WTC11 (cell line): ENCODE data around the gene TAOK2. TPM values are rescaled to one million over a fixed set of nuclear protein-coding genes. Genes with fewer than 3 reads are reported as not detected.

Experiments used
- ATAC-seq: fragments of 200-7000 bp; cut with Tn5 transposase; 2 replicates; pipeline ENCODE4 v1.10.0; 2021; ENCODE audit warnings: mild to moderate bottlenecking, moderate library complexity
- CTCF ChIA-PET: fragments of 300-600 bp; sonication (Branson Sonifier 250); formaldehyde crosslinking; loops from one replicate; lab custom pipeline; 2021; ENCODE audit warnings: antibody characterized with exemption; lab: Charles Lee
- POLR2A ChIA-PET: fragments of 350-600 bp; sonication (Branson Sonifier 250); formaldehyde crosslinking; loops from one replicate; lab custom pipeline; 2021; ENCODE audit warnings: antibody characterized with exemption; lab: Charles Lee
- DNase-seq: peaks from one replicate; pipeline ENCODE4 v3.0.0; 2021; ENCODE audit warnings: low spot score
- H3K27ac Mint-ChIP-seq: 2 replicates; pipeline ENCODE4 v1.8.0; 2021; ENCODE audit warnings: mixed read lengths
- H3K27me3 Mint-ChIP-seq: 2 replicates; pipeline ENCODE4 v1.8.0; 2021; ENCODE audit warnings: low read depth, mild to moderate bottlenecking, moderate library complexity, mixed read lengths
- H3K36me3 Mint-ChIP-seq: 2 replicates; pipeline ENCODE4 v1.8.0; 2021; ENCODE audit warnings: mixed read lengths
- H3K4me1 Mint-ChIP-seq: 2 replicates; pipeline ENCODE4 v1.8.0; 2022; ENCODE audit warnings: mixed read lengths
- H3K4me3 Mint-ChIP-seq: 2 replicates; pipeline ENCODE4 v1.8.0; 2021; ENCODE audit warnings: mild to moderate bottlenecking, moderate library complexity, mixed read lengths
- H3K9me3 Mint-ChIP-seq: 2 replicates; pipeline ENCODE4 v1.8.0; 2021; ENCODE audit warnings: mixed read lengths
- AFF4 ChIP-seq: sonication (generic); formaldehyde crosslinking; IDR thresholded peaks from 2 replicates; pipeline ENCODE4 v1.8.1; 2023; ENCODE audit warnings: mild to moderate bottlenecking, missing genetic modification reagents, borderline replicate concordance
- ATF1 ChIP-seq: sonication (generic); formaldehyde crosslinking; IDR thresholded peaks from 2 replicates; pipeline ENCODE4 v1.8.1; 2023; ENCODE audit warnings: mild to moderate bottlenecking, moderate library complexity, missing genetic modification reagents
- CREM ChIP-seq: sonication (generic); formaldehyde crosslinking; IDR thresholded peaks from 2 replicates; pipeline ENCODE4 v1.8.1; 2022; ENCODE audit warnings: mild to moderate bottlenecking, missing genetic modification reagents, moderate library complexity
- GABPB1 ChIP-seq: sonication (generic); formaldehyde crosslinking; IDR thresholded peaks from 2 replicates; pipeline ENCODE4 v1.8.1; 2023; ENCODE audit warnings: mild to moderate bottlenecking, missing genetic modification reagents
- GRHL2 ChIP-seq: fragments of 250-450 bp; sonication (Bioruptor Pico); IDR thresholded peaks from 2 replicates; pipeline ENCODE4 v1.8.0; 2022; ENCODE audit warnings: mild to moderate bottlenecking, moderate library complexity; ENCODE audit not compliant: insufficient replicate concordance, severe bottlenecking
- SMAD3 ChIP-seq: sonication (generic); formaldehyde crosslinking; IDR thresholded peaks from 2 replicates; pipeline ENCODE4 v1.8.0; 2022; ENCODE audit warnings: missing genetic modification reagents, mild to moderate bottlenecking, borderline replicate concordance
- ZBTB21 ChIP-seq: sonication (generic); formaldehyde crosslinking; IDR thresholded peaks from 2 replicates; pipeline ENCODE4 v1.8.1; 2023; ENCODE audit warnings: mild to moderate bottlenecking, missing genetic modification reagents, borderline replicate concordance
- ZNF121 ChIP-seq: sonication (generic); formaldehyde crosslinking; IDR thresholded peaks from 2 replicates; pipeline ENCODE4 v1.8.0; 2023; ENCODE audit warnings: missing genetic modification reagents
- ZNF138 ChIP-seq: sonication (generic); formaldehyde crosslinking; conservative IDR thresholded peaks from 2 replicates; pipeline ENCODE4 v1.8.1; 2022; ENCODE audit warnings: mild to moderate bottlenecking, moderate library complexity, missing genetic modification reagents
- ZNF232 ChIP-seq: sonication (generic); formaldehyde crosslinking; IDR thresholded peaks from 2 replicates; pipeline ENCODE4 v1.8.0; 2022; ENCODE audit warnings: mild to moderate bottlenecking, missing genetic modification reagents
- ZNF263 ChIP-seq: sonication (generic); formaldehyde crosslinking; IDR thresholded peaks from 2 replicates; pipeline ENCODE4 v1.8.1; 2022; ENCODE audit warnings: low read depth, mild to moderate bottlenecking, moderate library complexity, missing genetic modification reagents
- ZNF416 ChIP-seq: fragments of 250-450 bp; sonication (Bioruptor Pico); IDR thresholded peaks from 2 replicates; pipeline ENCODE4 v1.9.0; 2021; ENCODE audit warnings: mild to moderate bottlenecking, inconsistent platforms
- total RNA-seq: library from RNA; stranded (reverse); gene quantifications from 3 replicates; pipeline ENCODE4 v1.2.3, GENCODE V29; 2021
- TF ChIP-seq, protein P1 (sequence below): fragments of 250-450 bp; sonication (Bioruptor Pico); IDR thresholded peaks from 2 replicates; pipeline ENCODE4 v1.9.0; 2021; ENCODE audit warnings: moderate library complexity, mild to moderate bottlenecking, inconsistent platforms, borderline replicate concordance
- TF ChIP-seq, protein P2 (sequence below): sonication (generic); formaldehyde crosslinking; IDR thresholded peaks from 2 replicates; pipeline ENCODE4 v1.8.0; 2023; ENCODE audit warnings: missing genetic modification reagents
- TF ChIP-seq, protein P3 (sequence below): sonication (generic); formaldehyde crosslinking; IDR thresholded peaks from 2 replicates; pipeline ENCODE4 v1.8.1; 2022; ENCODE audit warnings: low read depth, mild to moderate bottlenecking, moderate library complexity, missing genetic modification reagents, borderline replicate concordance
- TF ChIP-seq, protein P4 (sequence below): sonication (generic); formaldehyde crosslinking; IDR thresholded peaks from 2 replicates; pipeline ENCODE4 v1.8.0; 2023; ENCODE audit warnings: mild to moderate bottlenecking, missing genetic modification reagents

TAOK2 gene
- total RNA-seq, 1 experiment from 2014 or later = 42.4 TPM

DNA sequence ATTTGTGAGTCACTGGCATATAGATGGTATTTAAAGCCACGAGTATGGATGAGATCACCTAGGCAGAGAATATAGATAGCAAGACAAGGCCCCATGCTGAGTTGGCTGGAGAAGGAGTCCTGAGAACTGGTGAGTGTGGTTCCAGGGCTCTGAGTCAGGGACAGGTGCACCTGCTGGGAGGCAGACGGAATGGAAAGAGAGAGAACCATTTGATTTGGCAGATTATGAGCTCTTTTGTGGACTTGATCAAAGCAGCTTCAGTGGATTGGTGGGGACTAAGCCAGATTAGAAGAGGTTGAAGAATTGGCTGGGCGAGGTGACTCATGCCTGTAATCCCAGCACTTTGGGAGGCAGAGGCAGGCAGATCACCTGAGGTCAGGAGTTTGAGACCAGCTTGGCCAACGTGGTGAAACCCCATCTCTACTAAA, 45.1 kb downstream of the TAOK2 start (continued):
- TF ChIP-seq, protein P1, sequence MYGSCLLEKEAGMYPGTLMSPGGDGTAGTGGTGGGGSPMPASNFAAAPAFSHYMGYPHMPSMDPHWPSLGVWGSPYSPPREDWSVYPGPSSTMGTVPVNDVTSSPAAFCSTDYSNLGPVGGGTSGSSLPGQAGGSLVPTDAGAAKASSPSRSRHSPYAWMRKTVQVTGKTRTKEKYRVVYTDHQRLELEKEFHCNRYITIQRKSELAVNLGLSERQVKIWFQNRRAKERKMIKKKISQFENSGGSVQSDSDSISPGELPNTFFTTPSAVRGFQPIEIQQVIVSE (CRISPR knock-in tag) = no peak
- TF ChIP-seq, protein P2, sequence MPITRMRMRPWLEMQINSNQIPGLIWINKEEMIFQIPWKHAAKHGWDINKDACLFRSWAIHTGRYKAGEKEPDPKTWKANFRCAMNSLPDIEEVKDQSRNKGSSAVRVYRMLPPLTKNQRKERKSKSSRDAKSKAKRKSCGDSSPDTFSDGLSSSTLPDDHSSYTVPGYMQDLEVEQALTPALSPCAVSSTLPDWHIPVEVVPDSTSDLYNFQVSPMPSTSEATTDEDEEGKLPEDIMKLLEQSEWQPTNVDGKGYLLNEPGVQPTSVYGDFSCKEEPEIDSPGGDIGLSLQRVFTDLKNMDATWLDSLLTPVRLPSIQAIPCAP (CRISPR knock-in tag) = no peak
- TF ChIP-seq CREM (CRISPR knock-in tag) (no peak), GRHL2 (CRISPR knock-in tag) (no peak), SMAD3 (CRISPR knock-in tag) (no peak), AFF4 (CRISPR knock-in tag) (no peak)

DNA sequence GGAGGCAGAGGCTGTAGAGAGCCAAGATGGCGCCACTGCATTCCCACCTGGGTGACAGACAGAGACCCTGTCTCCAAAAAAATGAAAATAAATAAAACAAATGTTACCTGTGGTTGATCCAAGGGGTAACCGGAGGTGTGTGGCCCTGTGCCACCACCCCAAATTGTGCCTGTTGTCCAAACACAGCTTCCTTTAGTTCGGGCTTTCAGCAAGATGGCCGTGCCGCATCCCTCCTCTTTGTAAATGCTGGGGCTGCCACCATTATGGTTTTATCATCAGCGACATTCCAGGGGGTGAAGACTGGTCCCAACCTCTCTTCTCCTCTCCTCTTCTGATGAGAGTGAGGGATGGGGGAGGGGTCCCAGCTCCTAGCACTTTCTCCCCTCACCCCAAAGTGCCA, 49.2 kb downstream of the TAOK2 start, which contains the start of gene C16orf92:
Gene C16orf92, plus strand, starts transcription at position 312 of the 400 bp plus-strand sequence. CDS start 143 bp downstream, outside the sequence.
- no peak for DNase-seq
- TF ChIP-seq GABPB1 (CRISPR knock-in tag) (no peak), ZNF121 (CRISPR knock-in tag) (no peak), ZBTB21 (CRISPR knock-in tag) (no peak), ZNF138 (CRISPR knock-in tag) (no peak), ATF1 (CRISPR knock-in tag) (no peak), ZNF416 (CRISPR knock-in tag) (no peak), ZNF232 (CRISPR knock-in tag) (no peak), ZNF263 (CRISPR knock-in tag) (no peak)
- TF ChIP-seq, protein P1 (CRISPR knock-in tag) = no peak
- TF ChIP-seq, protein P3, sequence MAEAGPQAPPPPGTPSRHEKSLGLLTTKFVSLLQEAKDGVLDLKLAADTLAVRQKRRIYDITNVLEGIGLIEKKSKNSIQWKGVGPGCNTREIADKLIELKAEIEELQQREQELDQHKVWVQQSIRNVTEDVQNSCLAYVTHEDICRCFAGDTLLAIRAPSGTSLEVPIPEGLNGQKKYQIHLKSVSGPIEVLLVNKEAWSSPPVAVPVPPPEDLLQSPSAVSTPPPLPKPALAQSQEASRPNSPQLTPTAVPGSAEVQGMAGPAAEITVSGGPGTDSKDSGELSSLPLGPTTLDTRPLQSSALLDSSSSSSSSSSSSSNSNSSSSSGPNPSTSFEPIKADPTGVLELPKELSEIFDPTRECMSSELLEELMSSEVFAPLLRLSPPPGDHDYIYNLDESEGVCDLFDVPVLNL (CRISPR knock-in tag) = no peak
- TF ChIP-seq, protein P4, sequence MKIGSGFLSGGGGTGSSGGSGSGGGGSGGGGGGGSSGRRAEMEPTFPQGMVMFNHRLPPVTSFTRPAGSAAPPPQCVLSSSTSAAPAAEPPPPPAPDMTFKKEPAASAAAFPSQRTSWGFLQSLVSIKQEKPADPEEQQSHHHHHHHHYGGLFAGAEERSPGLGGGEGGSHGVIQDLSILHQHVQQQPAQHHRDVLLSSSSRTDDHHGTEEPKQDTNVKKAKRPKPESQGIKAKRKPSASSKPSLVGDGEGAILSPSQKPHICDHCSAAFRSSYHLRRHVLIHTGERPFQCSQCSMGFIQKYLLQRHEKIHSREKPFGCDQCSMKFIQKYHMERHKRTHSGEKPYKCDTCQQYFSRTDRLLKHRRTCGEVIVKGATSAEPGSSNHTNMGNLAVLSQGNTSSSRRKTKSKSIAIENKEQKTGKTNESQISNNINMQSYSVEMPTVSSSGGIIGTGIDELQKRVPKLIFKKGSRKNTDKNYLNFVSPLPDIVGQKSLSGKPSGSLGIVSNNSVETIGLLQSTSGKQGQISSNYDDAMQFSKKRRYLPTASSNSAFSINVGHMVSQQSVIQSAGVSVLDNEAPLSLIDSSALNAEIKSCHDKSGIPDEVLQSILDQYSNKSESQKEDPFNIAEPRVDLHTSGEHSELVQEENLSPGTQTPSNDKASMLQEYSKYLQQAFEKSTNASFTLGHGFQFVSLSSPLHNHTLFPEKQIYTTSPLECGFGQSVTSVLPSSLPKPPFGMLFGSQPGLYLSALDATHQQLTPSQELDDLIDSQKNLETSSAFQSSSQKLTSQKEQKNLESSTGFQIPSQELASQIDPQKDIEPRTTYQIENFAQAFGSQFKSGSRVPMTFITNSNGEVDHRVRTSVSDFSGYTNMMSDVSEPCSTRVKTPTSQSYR = no peak
- TF ChIP-seq, all 79 proteins: peak for 0
- H3K27me3 Mint-ChIP-seq = no peaks in the 10 kb centered on the region
- no peak for ATAC-seq
- no peak within 1 kb of the TSS for H3K4me3 Mint-ChIP-seq
- no peaks in the 10 kb centered on the region for H3K36me3 Mint-ChIP-seq
- no peaks in the 10 kb centered on the region for H3K9me3 Mint-ChIP-seq
- peaks cover 9% of the 10 kb centered on the region for H3K4me1 Mint-ChIP-seq
- H3K27ac Mint-ChIP-seq = no peak within 1 kb of the TSS; the same call in 1 of the 2 replicates
- ChIA-PET CTCF (interaction anchor here (0.6 to 2.3 kb wide), 5 partner anchors 9 to 346 kb away, joined by 3 to 17 read pairs (median 6); partner anchors contain the start of gene TLCD3B), POLR2A (no interaction called here)
